ENCODE results near the gene STRN3.

DNA sequence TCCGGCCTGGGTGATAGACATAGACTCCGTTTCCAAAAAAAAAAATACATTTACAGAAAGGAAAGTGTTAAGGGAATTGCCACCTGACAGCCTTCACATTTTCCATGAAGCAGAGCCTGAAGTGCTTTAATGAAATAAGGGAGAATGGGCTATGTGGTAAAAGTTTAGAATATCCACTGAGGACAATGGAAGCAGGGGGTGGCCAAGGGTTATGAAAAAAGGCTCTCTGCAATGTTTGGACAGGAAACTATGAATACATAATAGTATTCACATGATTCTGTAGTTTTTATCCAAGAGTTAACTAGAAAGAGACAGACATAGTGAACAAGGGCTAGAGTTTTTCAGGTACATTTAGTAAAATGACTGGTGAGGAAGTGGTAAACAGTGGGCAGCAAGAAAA is 76.5 kb downstream of the STRN3 start:
- TF ChIP-seq POLR2A (IDR thresholded peaks at IDR 0.05), result no peak
- TF ChIP-seq, protein P1, sequence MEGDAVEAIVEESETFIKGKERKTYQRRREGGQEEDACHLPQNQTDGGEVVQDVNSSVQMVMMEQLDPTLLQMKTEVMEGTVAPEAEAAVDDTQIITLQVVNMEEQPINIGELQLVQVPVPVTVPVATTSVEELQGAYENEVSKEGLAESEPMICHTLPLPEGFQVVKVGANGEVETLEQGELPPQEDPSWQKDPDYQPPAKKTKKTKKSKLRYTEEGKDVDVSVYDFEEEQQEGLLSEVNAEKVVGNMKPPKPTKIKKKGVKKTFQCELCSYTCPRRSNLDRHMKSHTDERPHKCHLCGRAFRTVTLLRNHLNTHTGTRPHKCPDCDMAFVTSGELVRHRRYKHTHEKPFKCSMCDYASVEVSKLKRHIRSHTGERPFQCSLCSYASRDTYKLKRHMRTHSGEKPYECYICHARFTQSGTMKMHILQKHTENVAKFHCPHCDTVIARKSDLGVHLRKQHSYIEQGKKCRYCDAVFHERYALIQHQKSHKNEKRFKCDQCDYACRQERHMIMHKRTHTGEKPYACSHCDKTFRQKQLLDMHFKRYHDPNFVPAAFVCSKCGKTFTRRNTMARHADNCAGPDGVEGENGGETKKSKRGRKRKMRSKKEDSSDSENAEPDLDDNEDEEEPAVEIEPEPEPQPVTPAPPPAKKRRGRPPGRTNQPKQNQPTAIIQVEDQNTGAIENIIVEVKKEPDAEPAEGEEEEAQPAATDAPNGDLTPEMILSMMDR (IDR thresholded peaks at IDR 0.05), result no peak

Data from vagina (tissue), 2 donors.